Activated CD4-positive, alpha-beta T cell treated with anti-CD3 and anti-CD28 coated beads, Interleukin-2, amount 50 U/mL, for 24 hours (primary cell): ENCODE results near the gene RNF220.

Source experiments
- DNase-seq, 2 donors: peaks; one replicate each; pipeline ENCODE4 v3.0.0-alpha.2; 2020; ENCODE audit warnings: low read depth in 1 of 2, low spot score in 1 of 2

RNF220 gene

GRCh38 chr1:44606701-44607281 lies 201.7 kb downstream of the RNF220 start:
- no peak for DNase-seq

DNA sequence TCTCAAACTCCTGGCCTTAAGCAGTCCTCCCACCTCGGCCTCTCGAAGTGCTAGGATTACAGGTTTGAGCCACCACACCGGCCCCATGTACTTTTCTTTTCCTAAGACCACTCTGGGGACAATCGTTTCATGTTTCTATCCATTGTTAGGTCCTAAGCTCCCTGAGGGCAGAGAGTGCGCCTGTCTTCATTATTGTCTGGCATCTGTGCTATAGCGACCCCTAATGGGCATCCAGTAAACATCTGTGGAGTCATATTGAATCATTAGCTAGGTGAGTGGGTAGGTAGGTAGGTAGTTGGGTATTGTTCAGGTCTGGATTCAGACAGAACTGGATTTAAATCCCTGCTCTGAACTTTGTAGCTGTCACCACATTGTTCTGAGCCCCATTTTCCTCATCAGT lies 203.1 kb downstream of the RNF220 start:
- no peak for DNase-seq

DNA sequence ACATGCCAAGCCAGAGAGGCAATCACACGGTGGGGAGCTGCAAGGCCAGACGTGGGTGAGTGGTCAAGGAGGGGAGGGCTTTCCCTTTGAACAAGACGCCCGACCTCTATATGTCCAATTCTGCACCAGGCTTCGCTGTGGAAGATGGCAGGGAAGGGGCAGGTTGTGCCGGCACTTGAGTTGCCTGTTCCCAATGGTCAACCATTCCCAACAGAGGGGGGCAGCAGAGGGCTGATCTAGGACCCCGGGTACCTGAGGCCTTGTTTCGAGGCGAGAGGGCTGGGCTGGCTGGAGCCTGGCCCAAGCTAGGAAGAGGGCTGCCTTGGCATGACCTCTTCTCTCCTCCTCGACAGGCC lies 204.3 kb downstream of the RNF220 start:
- DNase-seq, result no peak

GRCh38 chr1:44609768-44610526 lies 204.9 kb downstream of the RNF220 start:
- no peak for DNase-seq

DNA sequence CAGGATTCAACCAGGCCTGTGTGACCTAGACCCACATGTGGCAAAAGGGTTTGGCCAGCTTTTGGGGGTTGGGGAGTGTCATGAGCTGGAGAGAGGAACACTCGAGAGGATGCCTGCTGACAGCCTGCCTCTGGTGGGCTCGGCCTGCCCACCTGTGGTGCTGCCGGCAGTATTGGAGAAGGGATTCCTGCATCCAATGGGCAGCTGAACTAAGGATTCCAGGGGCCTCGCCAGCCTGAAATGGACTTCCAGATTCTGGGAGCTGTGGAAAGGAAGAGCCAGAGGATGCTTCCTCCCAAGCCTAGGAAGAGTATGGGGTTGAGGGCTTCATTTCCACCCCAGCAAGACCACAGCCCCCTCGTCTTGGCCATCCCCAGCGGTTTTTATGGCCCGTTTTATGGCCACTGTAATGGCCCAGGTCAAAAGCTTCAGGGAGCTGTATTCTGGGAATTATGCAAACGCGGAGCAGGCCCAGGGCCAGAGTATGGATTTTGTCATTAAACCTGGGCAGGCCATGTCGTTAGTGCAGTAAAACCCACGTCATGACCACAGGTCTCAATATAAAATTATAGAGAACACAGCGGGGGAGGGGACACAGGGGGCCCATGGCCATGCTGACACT lies 205.6 kb downstream of the RNF220 start:
- DNase-seq, result no peak

DNA sequence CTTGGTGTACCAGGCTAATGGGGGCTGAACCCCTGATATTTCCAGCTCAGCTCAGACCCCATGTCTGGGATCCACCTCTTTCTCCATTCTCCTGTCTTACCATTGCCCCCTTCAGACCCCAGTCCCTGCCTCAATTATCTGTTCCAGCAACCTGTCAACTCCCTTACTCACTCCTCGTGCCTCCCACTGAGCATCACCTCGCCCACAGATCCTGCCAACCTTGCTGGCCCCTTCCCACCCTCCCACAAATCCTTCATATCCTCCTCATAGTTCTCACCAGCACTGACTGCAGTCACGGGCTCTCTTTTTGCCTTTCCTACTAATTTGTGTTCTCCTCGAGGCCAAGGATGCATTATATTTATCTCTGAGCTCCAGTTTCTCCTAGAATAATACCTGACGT lies 206.4 kb downstream of the RNF220 start:
- DNase-seq, result no peak

- DNase-seq, result no peak
These were observed 206.8 kb downstream of the RNF220 start for GRCh38 chr1:44611866-44612265.

- no peak for DNase-seq
These were observed 208.9 kb downstream of the RNF220 start for GRCh38 chr1:44613941-44614340.

DNA sequence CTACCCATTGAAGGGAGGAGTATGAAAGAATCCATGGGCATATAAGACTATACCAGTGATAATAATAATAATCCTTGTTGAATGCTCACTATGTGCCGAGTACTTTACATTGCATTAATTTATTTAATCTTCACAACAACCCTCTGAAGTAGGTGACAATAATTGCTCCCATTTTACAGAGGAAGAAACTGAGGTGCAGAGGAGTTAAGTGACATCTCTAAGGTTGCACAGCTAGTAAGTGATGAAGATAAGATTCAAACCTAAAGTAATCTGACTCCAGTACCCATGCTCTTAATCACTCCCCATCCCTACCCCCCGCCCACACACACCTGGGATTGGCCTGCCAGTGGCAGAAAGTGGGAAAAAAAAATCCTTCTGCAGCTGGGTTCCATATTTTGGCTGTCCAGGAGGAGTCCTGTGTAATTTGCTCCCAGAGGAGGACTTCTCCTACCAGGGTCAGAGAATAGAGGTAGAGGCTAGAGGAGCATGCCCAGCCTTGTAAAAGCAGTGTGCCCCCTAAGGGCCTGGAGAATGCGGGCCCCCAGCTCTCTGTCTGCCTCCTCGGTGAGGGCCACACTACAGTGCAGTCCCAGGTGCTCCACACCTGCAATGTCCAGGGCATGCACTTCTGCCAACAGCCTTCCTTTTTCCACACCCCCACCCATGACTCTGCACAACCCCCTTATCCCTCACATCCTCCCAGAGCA lies 211.4 kb downstream of the RNF220 start:
- DNase-seq, result no peak

- DNase-seq, result no peak
These were observed 212.1 kb downstream of the RNF220 start for GRCh38 chr1:44616991-44617702.

DNA sequence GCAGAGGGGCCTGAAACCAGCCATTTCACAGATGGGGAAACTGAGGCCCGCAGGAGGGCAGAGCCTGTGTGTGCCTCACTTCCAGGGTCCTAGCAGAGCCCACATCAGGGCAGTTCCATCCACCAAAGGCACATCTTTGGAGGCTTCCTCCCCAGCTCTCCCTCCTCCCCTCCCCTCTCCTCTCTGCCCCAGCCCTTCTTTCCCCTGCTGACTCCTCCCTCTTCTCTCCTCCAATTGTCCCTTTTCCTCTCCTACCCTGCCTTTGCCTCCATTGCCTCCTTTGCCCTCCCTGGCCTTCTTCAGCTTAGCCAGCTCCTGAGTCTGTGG lies 212.6 kb downstream of the RNF220 start:
- DNase-seq, result no peak

DNA sequence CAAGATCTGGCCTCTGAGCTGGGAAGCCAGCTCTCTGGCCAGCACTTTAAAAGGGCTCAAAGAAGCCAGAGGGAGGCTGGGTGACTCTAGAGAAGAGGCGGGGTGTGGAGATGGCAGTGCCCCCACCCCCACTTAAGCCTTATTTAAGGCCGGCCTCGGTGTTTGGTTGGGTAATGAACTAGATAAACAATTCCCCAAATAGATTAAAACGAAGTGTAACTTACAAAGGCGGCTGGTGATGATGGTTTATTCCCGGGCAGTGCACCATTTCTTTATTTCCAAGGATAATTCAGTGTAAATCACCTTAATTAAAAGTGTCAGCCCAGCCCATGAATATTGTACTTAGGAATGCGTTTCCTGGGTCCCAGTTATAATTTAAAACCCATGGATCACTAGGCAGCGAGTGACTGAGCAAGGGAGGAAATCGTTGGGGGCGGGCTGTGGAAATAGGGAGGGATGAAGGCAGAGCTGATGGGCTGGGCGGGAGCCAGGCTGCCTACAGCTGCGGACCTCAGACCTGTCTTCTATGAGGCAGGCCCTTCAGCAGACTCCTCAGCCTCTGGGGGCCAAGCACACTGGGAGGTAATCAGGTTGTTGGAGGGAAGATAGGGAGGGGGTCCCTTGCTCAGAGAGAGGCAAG lies 214.3 kb downstream of the RNF220 start:
- DNase-seq, result no peak

GRCh38 chr1:44620072-44620471 lies 215.0 kb downstream of the RNF220 start:
- DNase-seq, result no peak

DNA sequence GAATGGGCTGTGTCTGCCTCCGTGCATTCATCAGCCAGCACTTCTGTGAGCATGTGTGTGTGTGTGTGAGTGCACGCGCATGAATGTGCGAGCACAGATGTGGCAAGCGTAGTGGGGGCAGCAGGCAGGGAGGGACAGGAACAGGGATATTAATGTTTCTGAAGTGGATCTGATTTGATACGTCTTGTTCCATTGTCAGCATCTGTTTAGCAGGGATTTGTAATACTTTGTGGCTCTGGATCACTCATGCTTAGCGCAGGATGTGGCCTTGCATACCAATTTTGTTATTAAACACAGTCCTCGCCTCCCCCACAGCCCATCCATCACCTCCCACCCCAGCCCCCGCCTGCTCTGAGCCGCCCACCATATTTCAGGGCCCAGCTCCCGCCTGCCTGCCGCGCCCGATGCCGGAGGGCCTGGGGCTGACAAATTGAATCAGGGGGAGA lies 216.8 kb downstream of the RNF220 start:
- no peak for DNase-seq

GRCh38 chr1:44624268-44624901 lies 219.3 kb downstream of the RNF220 start:
- no peak for DNase-seq

- no peak for DNase-seq
These were observed 220.3 kb downstream of the RNF220 start for GRCh38 chr1:44625348-44625747.

DNA sequence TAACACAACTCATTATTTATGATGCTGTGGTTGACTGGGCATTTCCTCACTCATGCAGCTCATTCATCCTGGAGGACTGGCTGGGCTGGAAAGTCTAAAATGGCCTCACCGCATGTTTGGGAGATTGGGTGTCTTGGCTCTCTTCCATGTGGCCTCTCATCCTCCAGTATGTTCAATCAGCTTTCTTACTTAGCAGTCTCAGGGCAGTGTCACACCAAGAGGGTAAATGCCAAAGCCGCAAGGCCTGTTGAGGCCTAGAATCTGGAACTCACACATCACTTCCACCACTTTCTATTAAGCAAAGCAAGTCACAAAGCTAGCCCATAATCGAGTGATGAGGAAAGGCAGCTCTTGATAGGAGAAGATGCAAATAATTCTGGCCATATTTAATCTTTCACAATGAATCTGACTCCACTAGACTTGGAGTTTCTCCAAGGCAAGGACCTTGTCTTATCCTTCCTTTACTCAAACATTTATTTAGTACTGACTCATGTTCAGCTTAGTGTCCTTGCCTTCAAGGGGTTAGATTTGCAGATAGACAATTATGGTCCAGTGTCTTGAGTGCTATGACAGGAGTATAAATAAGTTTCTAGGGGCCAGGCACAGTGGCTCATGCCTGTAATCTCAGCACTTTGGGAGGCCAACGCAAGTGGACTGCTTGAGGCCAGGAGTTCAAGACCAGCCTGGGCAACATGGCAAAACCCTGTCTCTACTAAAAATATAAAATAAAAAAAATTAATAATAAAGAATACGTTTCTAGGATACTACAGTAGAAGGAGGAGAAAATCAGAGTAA lies 224.1 kb downstream of the RNF220 start:
- no peak for DNase-seq

- no peak for DNase-seq
These were observed 225.1 kb downstream of the RNF220 start for GRCh38 chr1:44630116-44630515.

GRCh38 chr1:44631333-44631646 lies 226.2 kb downstream of the RNF220 start:
- DNase-seq, result no peak
